Raji (cell line): ENCODE measurements around the gene KCNIP4.

Source experiments
- POLR2A ChIP-seq: IDR thresholded peaks from 2 replicates; pipeline ENCODE4 v1.6.1; 2011; ENCODE audit warnings: low read depth, low read length, control low read depth; ENCODE audit not compliant: insufficient read depth

The KCNIP4 gene

GRCh38 chr4:20857081-20857480, 1091.5 kb downstream of the KCNIP4 start:
- no peak for TF ChIP-seq POLR2A

GRCh38 chr4:20847124-20847747, 1101.3 kb downstream of the KCNIP4 start:
- no peak for TF ChIP-seq POLR2A

- no peak for TF ChIP-seq POLR2A
Measured at GRCh38 chr4:20844311-20844710, 1104.3 kb downstream of the KCNIP4 start.

DNA sequence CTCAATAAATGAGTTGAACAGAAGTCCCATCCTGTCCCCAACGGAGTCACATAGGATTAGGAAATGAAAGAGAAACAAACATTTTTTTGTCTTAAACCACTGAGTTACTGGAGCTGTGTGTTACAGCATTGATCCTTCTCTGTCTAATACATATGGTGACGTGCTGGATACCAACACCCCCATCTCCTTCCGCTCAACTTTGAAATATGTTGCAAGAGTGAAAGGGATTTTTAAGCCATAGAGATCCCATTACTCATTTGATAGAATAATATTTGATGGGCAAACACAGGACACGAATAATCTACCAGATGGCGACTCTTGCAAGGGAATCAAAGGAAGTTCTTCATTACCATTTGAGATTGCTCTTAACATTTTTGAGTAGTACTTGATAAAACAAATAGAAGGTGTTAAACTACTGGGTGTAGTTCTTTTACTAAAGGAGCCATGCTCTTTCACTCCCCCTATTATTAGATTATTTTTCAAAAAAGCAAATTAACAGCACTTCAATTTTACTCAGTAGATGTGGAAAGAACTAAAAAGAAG, 1107.9 kb downstream of the KCNIP4 start:
- TF ChIP-seq POLR2A, result no peak

GRCh38 chr4:20839957-20840356, 1108.6 kb downstream of the KCNIP4 start:
- TF ChIP-seq POLR2A, result no peak

GRCh38 chr4:20838476-20838875, 1110.1 kb downstream of the KCNIP4 start:
- no peak for TF ChIP-seq POLR2A

DNA sequence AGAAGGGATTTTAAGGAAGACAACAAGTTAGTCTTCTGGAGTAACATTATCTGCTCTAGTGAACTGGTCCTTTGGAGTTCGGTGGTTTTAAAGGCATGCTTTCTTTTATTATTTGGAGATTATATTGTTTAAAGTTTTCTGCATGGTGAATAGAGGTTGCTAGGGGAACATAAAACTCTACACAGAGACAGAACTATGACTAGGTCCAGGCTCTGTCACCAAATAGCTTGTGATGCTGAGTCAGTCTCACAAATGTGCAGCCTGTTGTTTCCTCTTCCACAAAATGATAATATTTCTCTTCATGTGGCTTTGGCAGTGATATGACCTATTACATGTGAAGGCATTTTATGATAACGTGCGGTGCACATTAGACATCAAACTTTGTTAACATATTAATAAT, 1115.7 kb downstream of the KCNIP4 start:
- no peak for TF ChIP-seq POLR2A

GRCh38 chr4:20831746-20832145, 1116.8 kb downstream of the KCNIP4 start:
- no peak for TF ChIP-seq POLR2A

- TF ChIP-seq POLR2A, result no peak
Measured at GRCh38 chr4:20829617-20830357, 1118.8 kb downstream of the KCNIP4 start.

DNA sequence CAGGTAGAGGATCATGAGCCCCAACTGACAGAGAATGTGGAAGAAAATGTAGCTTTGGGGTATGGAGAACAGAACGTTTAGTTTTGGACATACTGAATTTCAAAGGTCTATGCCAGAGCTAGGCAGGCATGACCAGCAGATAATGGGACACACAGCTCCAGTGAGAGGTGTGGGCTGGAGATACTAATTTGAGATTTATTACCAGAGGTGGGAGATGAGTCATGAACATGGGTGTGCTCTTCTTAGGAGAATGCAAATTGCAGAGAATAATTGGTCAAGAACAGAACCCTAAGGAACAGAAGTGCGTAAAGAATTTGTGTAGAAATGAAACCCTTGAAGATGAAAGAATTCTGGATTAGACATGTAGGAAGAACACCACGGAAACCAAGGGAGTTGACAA, 1123.1 kb downstream of the KCNIP4 start:
- TF ChIP-seq POLR2A, result no peak

GRCh38 chr4:20816287-20816686, 1132.3 kb downstream of the KCNIP4 start:
- no peak for TF ChIP-seq POLR2A

GRCh38 chr4:20813700-20814099, 1134.9 kb downstream of the KCNIP4 start:
- TF ChIP-seq POLR2A, result no peak

DNA sequence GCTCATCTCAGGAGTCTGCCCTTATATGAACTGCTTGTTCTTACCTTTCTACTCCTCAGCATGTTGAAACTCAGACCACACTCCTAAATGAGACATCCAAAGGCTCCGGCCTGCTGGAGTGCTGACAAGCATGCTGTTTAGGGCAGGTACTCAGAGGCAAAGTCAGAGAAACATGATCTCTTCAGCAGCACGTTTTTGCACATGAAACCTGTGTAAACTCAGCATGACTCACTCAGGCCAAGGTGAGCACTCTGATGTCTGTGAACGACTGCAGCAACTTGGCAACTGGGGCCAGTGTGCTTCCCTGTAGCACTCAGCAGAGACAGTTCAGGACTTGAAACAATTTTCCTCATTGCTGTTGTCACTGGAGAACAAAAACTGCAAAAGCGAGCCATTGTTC, 1138.8 kb downstream of the KCNIP4 start:
- TF ChIP-seq POLR2A, result no peak

GRCh38 chr4:20805716-20806115, 1142.9 kb downstream of the KCNIP4 start:
- no peak for TF ChIP-seq POLR2A

GRCh38 chr4:20787940-20788665, 1160.5 kb downstream of the KCNIP4 start:
- no peak for TF ChIP-seq POLR2A

GRCh38 chr4:20778896-20779295, 1169.7 kb downstream of the KCNIP4 start:
- no peak for TF ChIP-seq POLR2A
